ENCODE results near the gene MCF2L2.

MCF2L2 gene

GRCh38 chr3:183208260-183208659 lies 220.2 kb downstream of the MCF2L2 start:
- Histone ChIP-seq H3K9me3 (ENCODE audit: insufficient read depth, low read length) (peaks cover 31% of the 10 kb centered on the region), H3K9ac (ENCODE audit: insufficient read length, low read depth) (no peak overlapping the region), H3K36me3 (ENCODE audit: insufficient read depth, insufficient read length, low read length) (no peaks in the 10 kb centered on the region), H3K27me3 (ENCODE audit: insufficient read depth, insufficient read length) (no peaks in the 10 kb centered on the region), H3K4me1 (ENCODE audit: insufficient read depth, insufficient read length) (no peaks in the 10 kb centered on the region), H3K4me3 (ENCODE audit: insufficient read length, low read depth) (no peak overlapping the region)
- TF ChIP-seq YY1 (IDR thresholded peaks at IDR 0.05; ENCODE audit: insufficient read depth, insufficient read length) = no peak
- TF ChIP-seq SUZ12 (IDR thresholded peaks at IDR 0.05; ENCODE audit: extremely low read depth, insufficient read depth, insufficient read length) = no peak
- TF ChIP-seq ZNF274 (IDR thresholded peaks at IDR 0.05; ENCODE audit: low read depth, low read length) = no peak
- DNase-seq (ENCODE audit: low read depth, low spot score) = no peak

GRCh38 chr3:183203670-183204069 lies 224.7 kb downstream of the MCF2L2 start:
- Histone ChIP-seq H3K27me3 (ENCODE audit: insufficient read depth, insufficient read length) (no peaks in the 10 kb centered on the region), H3K4me3 (ENCODE audit: insufficient read length, low read depth) (no peak overlapping the region), H3K4me1 (ENCODE audit: insufficient read depth, insufficient read length) (no peaks in the 10 kb centered on the region), H3K9me3 (ENCODE audit: insufficient read depth, low read length) (peaks cover 21% of the 10 kb centered on the region), H3K36me3 (ENCODE audit: insufficient read depth, insufficient read length, low read length) (no peaks in the 10 kb centered on the region), H3K9ac (ENCODE audit: insufficient read length, low read depth) (no peak overlapping the region)
- no peak for TF ChIP-seq YY1 (IDR thresholded peaks at IDR 0.05; ENCODE audit: insufficient read depth, insufficient read length)
- TF ChIP-seq ZNF274 (IDR thresholded peaks at IDR 0.05; ENCODE audit: low read depth, low read length) = no peak
- no peak for TF ChIP-seq SUZ12 (IDR thresholded peaks at IDR 0.05; ENCODE audit: extremely low read depth, insufficient read depth, insufficient read length)
- DNase-seq (ENCODE audit: low read depth, low spot score) = no peak

- Histone ChIP-seq H3K36me3 (ENCODE audit: insufficient read depth, insufficient read length, low read length) (no peaks in the 10 kb centered on the region), H3K9ac (ENCODE audit: insufficient read length, low read depth) (no peak overlapping the region), H3K27me3 (ENCODE audit: insufficient read depth, insufficient read length) (no peaks in the 10 kb centered on the region), H3K9me3 (ENCODE audit: insufficient read depth, low read length) (peaks cover 9% of the 10 kb centered on the region), H3K4me1 (ENCODE audit: insufficient read depth, insufficient read length) (no peaks in the 10 kb centered on the region), H3K4me3 (ENCODE audit: insufficient read length, low read depth) (no peak overlapping the region)
- no peak for DNase-seq (ENCODE audit: low read depth, low spot score)
- no peak for TF ChIP-seq ZNF274 (IDR thresholded peaks at IDR 0.05; ENCODE audit: low read depth, low read length)
- TF ChIP-seq SUZ12 (IDR thresholded peaks at IDR 0.05; ENCODE audit: extremely low read depth, insufficient read depth, insufficient read length) = no peak
- no peak for TF ChIP-seq YY1 (IDR thresholded peaks at IDR 0.05; ENCODE audit: insufficient read depth, insufficient read length)
These were observed 226.3 kb downstream of the MCF2L2 start for GRCh38 chr3:183202004-183202722.

- DNase-seq (ENCODE audit: low read depth, low spot score) = no peak
- Histone ChIP-seq H3K9me3 (ENCODE audit: insufficient read depth, low read length) (peaks cover 12% of the 10 kb centered on the region), H3K4me3 (ENCODE audit: insufficient read length, low read depth) (no peak overlapping the region), H3K27me3 (ENCODE audit: insufficient read depth, insufficient read length) (no peaks in the 10 kb centered on the region), H3K36me3 (ENCODE audit: insufficient read depth, insufficient read length, low read length) (no peaks in the 10 kb centered on the region), H3K4me1 (ENCODE audit: insufficient read depth, insufficient read length) (no peaks in the 10 kb centered on the region), H3K9ac (ENCODE audit: insufficient read length, low read depth) (no peak overlapping the region)
- TF ChIP-seq YY1 (IDR thresholded peaks at IDR 0.05; ENCODE audit: insufficient read depth, insufficient read length) (no peak), ZNF274 (IDR thresholded peaks at IDR 0.05; ENCODE audit: low read depth, low read length) (no peak), SUZ12 (IDR thresholded peaks at IDR 0.05; ENCODE audit: extremely low read depth, insufficient read depth, insufficient read length) (no peak)
These were observed 229.5 kb downstream of the MCF2L2 start for GRCh38 chr3:183198939-183199338.

- no peaks in the 10 kb centered on the region for H3K4me1 ChIP-seq (ENCODE audit: insufficient read depth, insufficient read length)
- no peak for DNase-seq (ENCODE audit: low read depth, low spot score)
- no peak for TF ChIP-seq YY1 (IDR thresholded peaks at IDR 0.05; ENCODE audit: insufficient read depth, insufficient read length)
- no peak for TF ChIP-seq ZNF274 (IDR thresholded peaks at IDR 0.05; ENCODE audit: low read depth, low read length)
- no peak for TF ChIP-seq SUZ12 (IDR thresholded peaks at IDR 0.05; ENCODE audit: extremely low read depth, insufficient read depth, insufficient read length)
These were observed 230.7 kb downstream of the MCF2L2 start for GRCh38 chr3:183197734-183198133.

GRCh38 chr3:183195266-183195665 lies 233.2 kb downstream of the MCF2L2 start:
- TF ChIP-seq YY1 (IDR thresholded peaks at IDR 0.05; ENCODE audit: insufficient read depth, insufficient read length) (no peak), SUZ12 (IDR thresholded peaks at IDR 0.05; ENCODE audit: extremely low read depth, insufficient read depth, insufficient read length) (no peak), ZNF274 (IDR thresholded peaks at IDR 0.05; ENCODE audit: low read depth, low read length) (no peak)
- Histone ChIP-seq H3K9ac (ENCODE audit: insufficient read length, low read depth) (no peak overlapping the region), H3K36me3 (ENCODE audit: insufficient read depth, insufficient read length, low read length) (no peaks in the 10 kb centered on the region), H3K4me1 (ENCODE audit: insufficient read depth, insufficient read length) (no peaks in the 10 kb centered on the region), H3K9me3 (ENCODE audit: insufficient read depth, low read length) (peaks cover 6% of the 10 kb centered on the region; the same call in 1 of the 2 replicates), H3K4me3 (ENCODE audit: insufficient read length, low read depth) (no peak overlapping the region), H3K27me3 (ENCODE audit: insufficient read depth, insufficient read length) (no peaks in the 10 kb centered on the region)
- no peak for DNase-seq (ENCODE audit: low read depth, low spot score)

More at GRCh38 chr3:183197734-183198133, 230.7 kb downstream of the MCF2L2 start:
- Histone ChIP-seq H3K9me3 (ENCODE audit: insufficient read depth, low read length) (peaks cover 6% of the 10 kb centered on the region; the same call in 1 of the 2 replicates), H3K27me3 (ENCODE audit: insufficient read depth, insufficient read length) (no peaks in the 10 kb centered on the region), H3K9ac (ENCODE audit: insufficient read length, low read depth) (no peak overlapping the region), H3K36me3 (ENCODE audit: insufficient read depth, insufficient read length, low read length) (no peaks in the 10 kb centered on the region), H3K4me3 (ENCODE audit: insufficient read length, low read depth) (no peak overlapping the region)

- peaks cover 6% of the 10 kb centered on the region; the same call in 1 of the 2 replicates for H3K9me3 ChIP-seq (ENCODE audit: insufficient read depth, low read length)
- H3K36me3 ChIP-seq (ENCODE audit: insufficient read depth, insufficient read length, low read length) = no peaks in the 10 kb centered on the region
- no peak overlapping the region for H3K4me3 ChIP-seq (ENCODE audit: insufficient read length, low read depth)
- no peaks in the 10 kb centered on the region for H3K4me1 ChIP-seq (ENCODE audit: insufficient read depth, insufficient read length)
- DNase-seq (ENCODE audit: low read depth, low spot score) = no peak
- TF ChIP-seq SUZ12 (IDR thresholded peaks at IDR 0.05; ENCODE audit: extremely low read depth, insufficient read depth, insufficient read length) = no peak
- TF ChIP-seq ZNF274 (IDR thresholded peaks at IDR 0.05; ENCODE audit: low read depth, low read length) = no peak
- TF ChIP-seq YY1 (IDR thresholded peaks at IDR 0.05; ENCODE audit: insufficient read depth, insufficient read length) = no peak
- no peak overlapping the region for H3K9ac ChIP-seq (ENCODE audit: insufficient read length, low read depth)
- no peaks in the 10 kb centered on the region for H3K27me3 ChIP-seq (ENCODE audit: insufficient read depth, insufficient read length)
These were observed 234.4 kb downstream of the MCF2L2 start for GRCh38 chr3:183193762-183194689.

Measured in NT2/D1 (cell line).